GM12874 (cell line): Measurements from ENCODE around the gene TPCN1.

ENCODE experiments used
- TF ChIP-seq, protein P1 (sequence below): IDR thresholded peaks from 2 replicates; pipeline ENCODE4 v1.5.1; 2011; ENCODE audit warnings: low read depth, mild to moderate bottlenecking, control low read depth, low read length, moderate library complexity; ENCODE audit not compliant: insufficient read depth

TPCN1 gene

DNA sequence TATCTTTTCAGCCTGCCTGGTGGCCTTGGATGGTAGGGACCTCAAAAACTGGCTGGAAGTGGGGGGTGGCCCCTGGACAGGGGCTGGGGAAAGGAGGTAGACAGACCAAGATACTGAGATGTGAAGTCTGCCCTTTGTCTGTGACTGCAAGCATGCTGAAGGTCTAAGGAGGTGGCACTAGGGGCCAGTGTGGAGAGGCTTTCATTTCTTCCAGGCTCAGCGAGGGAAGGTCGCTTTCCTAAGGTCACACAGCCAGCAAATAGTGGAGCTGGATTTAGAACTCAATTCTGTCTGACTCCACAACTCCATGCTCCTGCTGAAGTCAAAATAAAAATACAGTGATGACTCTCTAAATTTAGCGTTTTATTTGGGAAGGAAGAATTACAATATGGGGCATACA lies 125.8 kb downstream of the TPCN1 start:
- TF ChIP-seq, protein P1, sequence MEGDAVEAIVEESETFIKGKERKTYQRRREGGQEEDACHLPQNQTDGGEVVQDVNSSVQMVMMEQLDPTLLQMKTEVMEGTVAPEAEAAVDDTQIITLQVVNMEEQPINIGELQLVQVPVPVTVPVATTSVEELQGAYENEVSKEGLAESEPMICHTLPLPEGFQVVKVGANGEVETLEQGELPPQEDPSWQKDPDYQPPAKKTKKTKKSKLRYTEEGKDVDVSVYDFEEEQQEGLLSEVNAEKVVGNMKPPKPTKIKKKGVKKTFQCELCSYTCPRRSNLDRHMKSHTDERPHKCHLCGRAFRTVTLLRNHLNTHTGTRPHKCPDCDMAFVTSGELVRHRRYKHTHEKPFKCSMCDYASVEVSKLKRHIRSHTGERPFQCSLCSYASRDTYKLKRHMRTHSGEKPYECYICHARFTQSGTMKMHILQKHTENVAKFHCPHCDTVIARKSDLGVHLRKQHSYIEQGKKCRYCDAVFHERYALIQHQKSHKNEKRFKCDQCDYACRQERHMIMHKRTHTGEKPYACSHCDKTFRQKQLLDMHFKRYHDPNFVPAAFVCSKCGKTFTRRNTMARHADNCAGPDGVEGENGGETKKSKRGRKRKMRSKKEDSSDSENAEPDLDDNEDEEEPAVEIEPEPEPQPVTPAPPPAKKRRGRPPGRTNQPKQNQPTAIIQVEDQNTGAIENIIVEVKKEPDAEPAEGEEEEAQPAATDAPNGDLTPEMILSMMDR, result no peak

DNA sequence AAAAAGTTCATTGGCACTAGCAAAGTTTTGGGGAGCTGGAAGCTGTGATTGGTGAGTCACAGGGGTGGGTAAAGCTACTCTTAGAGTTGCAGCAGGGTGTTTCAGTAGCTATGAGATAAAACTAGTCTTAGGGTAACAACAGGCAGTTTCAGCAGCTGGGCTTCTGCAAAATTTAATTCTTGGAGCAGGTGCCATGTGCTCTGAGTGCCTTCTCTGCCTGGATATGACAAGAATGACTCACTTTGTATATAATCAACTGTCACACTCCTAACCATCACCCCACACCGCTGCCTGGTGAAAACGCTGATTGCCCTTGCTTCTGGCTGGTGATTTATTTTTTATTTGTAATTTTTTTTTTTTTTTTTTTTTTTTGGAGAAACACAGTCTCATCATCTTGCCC lies 126.6 kb downstream of the TPCN1 start:
- TF ChIP-seq, protein P1, result no peak
